HFFc6 (cell line): ENCODE results near the gene PAQR3. TPM values are rescaled to one million over a fixed set of nuclear protein-coding genes. Genes with fewer than 3 reads are reported as not detected.

ENCODE experiments used
- DNase-seq: peaks from one replicate; pipeline ENCODE4 v3.0.0-alpha.2; 2018
- H3K27ac Mint-ChIP-seq: 2 replicates; pipeline ENCODE4 v1.8.0; 2020; ENCODE audit warnings: mild to moderate bottlenecking, mixed read lengths
- H3K27me3 Mint-ChIP-seq: 2 replicates; pipeline ENCODE4 v1.8.0; 2021; ENCODE audit warnings: mild to moderate bottlenecking, moderate library complexity, mixed read lengths; ENCODE audit not compliant: insufficient read depth
- H3K36me3 Mint-ChIP-seq: 2 replicates; pipeline ENCODE4 v1.8.0; 2021; ENCODE audit warnings: low read depth, mixed read lengths
- H3K4me1 Mint-ChIP-seq: 2 replicates; pipeline ENCODE4 v1.8.0; 2020; ENCODE audit warnings: low read depth, mixed read lengths
- H3K4me3 Mint-ChIP-seq: 2 replicates; pipeline ENCODE4 v1.8.0; 2020; ENCODE audit warnings: mild to moderate bottlenecking, moderate library complexity, mixed read lengths
- H3K9me3 Mint-ChIP-seq: 2 replicates; pipeline ENCODE4 v1.8.0; 2020; ENCODE audit warnings: mild to moderate bottlenecking, mixed read lengths
- CTCF ChIP-seq: fragments of 200-600 bp; sonication (generic); IDR thresholded peaks from 2 replicates; pipeline ENCODE4 v1.5.0; 2021; ENCODE audit warnings: antibody characterized with exemption, mild to moderate bottlenecking
- total RNA-seq, 6 experiments: library from RNA; stranded (reverse); fragmentation: NEBNext Ultra II Directional; extraction: Animal tissue kit (Norgen Biotek cat#: 25700); gene quantifications; 2 replicates in 1 of 6; 3 replicates in 5 of 6; pipeline ENCODE4 v1.2.3, GENCODE V29; 2021

PAQR3 gene
- total RNA-seq, 6 experiments from 2014 or later: 18.1 to 26.3 (median 22.1) TPM

GRCh38 chr4:78930016-78930629 is 9.1 kb downstream of the PAQR3 start:
- DNase-seq: no peak
- no peak for TF ChIP-seq CTCF
- Mint-ChIP-seq H3K27ac (no peak overlapping the region), H3K9me3 (no peaks in the 10 kb centered on the region), H3K4me1 (no peaks in the 10 kb centered on the region), H3K4me3 (no peak overlapping the region), H3K36me3 (peaks cover 24% of the 10 kb centered on the region), H3K27me3 (no peaks in the 10 kb centered on the region; the same call in 1 of the 2 replicates)

GRCh38 chr4:78928835-78929234 is 10.4 kb downstream of the PAQR3 start:
- Mint-ChIP-seq H3K9me3 (no peaks in the 10 kb centered on the region), H3K4me1 (peaks cover 2% of the 10 kb centered on the region; the same call in 1 of the 2 replicates), H3K27ac (no peak overlapping the region), H3K27me3 (no peaks in the 10 kb centered on the region; the same call in 1 of the 2 replicates), H3K4me3 (no peak overlapping the region), H3K36me3 (peaks cover 24% of the 10 kb centered on the region)
- no peak for DNase-seq
- no peak for TF ChIP-seq CTCF

GRCh38 chr4:78926826-78927225 is 12.4 kb downstream of the PAQR3 start:
- peaks cover 22% of the 10 kb centered on the region for H3K4me1 Mint-ChIP-seq
- H3K9me3 Mint-ChIP-seq: no peaks in the 10 kb centered on the region
- no peak for TF ChIP-seq CTCF
- H3K27ac Mint-ChIP-seq: peak overlapping the region; percentile 6; the same call in 1 of the 2 replicates
- no peaks in the 10 kb centered on the region; the same call in 1 of the 2 replicates for H3K27me3 Mint-ChIP-seq
- H3K4me3 Mint-ChIP-seq: no peak overlapping the region
- DNase-seq: no peak
- H3K36me3 Mint-ChIP-seq: peaks cover 16% of the 10 kb centered on the region

GRCh38 chr4:78923464-78924312 is 15.6 kb downstream of the PAQR3 start:
- Mint-ChIP-seq H3K36me3 (0 out of 2 replicates have a peak, but pooled peaks cover 9% of the 10 kb centered on the region), H3K4me3 (no peak overlapping the region), H3K9me3 (no peaks in the 10 kb centered on the region), H3K27ac (no peak overlapping the region; the same call in 1 of the 2 replicates), H3K4me1 (peaks cover 29% of the 10 kb centered on the region), H3K27me3 (0 out of 2 replicates have a peak, but pooled peaks cover 2% of the 10 kb centered on the region)
- DNase-seq: no peak
- peak; percentile 51 for TF ChIP-seq CTCF

GRCh38 chr4:78922207-78922606 is 17.0 kb downstream of the PAQR3 start:
- DNase-seq: peak; percentile 56
- no peak for TF ChIP-seq CTCF
- no peaks in the 10 kb centered on the region for H3K9me3 Mint-ChIP-seq
- H3K4me3 Mint-ChIP-seq: peak overlapping the region; percentile 19; the same call in 1 of the 2 replicates
- 0 out of 2 replicates have a peak, but pooled peaks cover 2% of the 10 kb centered on the region for H3K27me3 Mint-ChIP-seq
- H3K4me1 Mint-ChIP-seq: peaks cover 29% of the 10 kb centered on the region
- H3K36me3 Mint-ChIP-seq: 0 out of 2 replicates have a peak, but pooled peaks cover 9% of the 10 kb centered on the region
- peak overlapping the region; percentile 77 for H3K27ac Mint-ChIP-seq
